GM12878 (cell line): ENCODE measurements around the gene OR2A12. TPM values are rescaled to one million over a fixed set of nuclear protein-coding genes. Genes with fewer than 3 reads are reported as not detected.

ENCODE experiments used
- ATAC-seq: fragments of 200-7000 bp; cut with Tn5 transposase; 3 replicates; pipeline ENCODE4 v1.9.1; 2020; ENCODE audit warnings: mild to moderate bottlenecking, moderate library complexity
- BruUV-seq: library from RNA; stranded (reverse); fragments of 400-500 nt; replicated peaks from 2 replicates; lab custom pipeline; 2021; lab: Mats Ljungman, UMichigan
- CTCF ChIA-PET: fragments of 300-600 bp; sonication (Branson Sonifier 250); formaldehyde crosslinking; extraction: SDS; loops from one replicate; lab custom pipeline; 2021; ENCODE audit warnings: inconsistent platforms; lab: Yijun Ruan, JAX
- POLR2A ChIA-PET: fragments of 350-600 bp; formaldehyde crosslinking; extraction: SDS; loops from one replicate; lab custom pipeline; 2021; ENCODE audit warnings: inconsistent platforms; lab: Charles Lee
- RAD21 ChIA-PET: fragments of 300-600 bp; sonication (Branson Sonifier 250); formaldehyde crosslinking; loops from one replicate; lab custom pipeline; 2023; ENCODE audit warnings: antibody characterized with exemption; ENCODE audit not compliant: unreplicated experiment; lab: Charles Lee
- SMC1A ChIA-PET: fragments of 300-600 bp; sonication (Branson Sonifier 250); formaldehyde crosslinking; loops from one replicate; lab custom pipeline; 2023; ENCODE audit not compliant: unreplicated experiment, uncharacterized antibody; lab: Charles Lee
- DNase-seq: peaks from one replicate; pipeline ENCODE4 v3.0.0-alpha.2; 2011; ENCODE audit warnings: low read depth, low spot score
- FAIRE-seq: peaks from 3 replicates; lab custom pipeline; 2011; peaks lifted over from hg19 to GRCh38; lab: Jason Lieb, UNC
- H2AFZ ChIP-seq: 2 replicates; pipeline ENCODE4 v1.6.0; 2011; ENCODE audit warnings: low read depth, low read length, control low read depth; ENCODE audit not compliant: control insufficient read depth
- H3K27ac ChIP-seq: 2 replicates; pipeline ENCODE4 v1.5.1; 2011; ENCODE audit warnings: control low read depth; ENCODE audit not compliant: control insufficient read depth, insufficient read depth
- H3K27me3 ChIP-seq, 2 experiments: replicated peaks in 1 of 2; 2 replicates each; pipeline versions ENCODE4 v1.6.0 to v1.6.1; 2011; ENCODE audit warnings: low read length in 1 of 2; ENCODE audit not compliant: control insufficient read depth in 2 of 2, insufficient read depth in 2 of 2
- H3K36me3 ChIP-seq, 2 experiments: 2 replicates each; pipeline ENCODE4 v1.5.1; 2011; ENCODE audit warnings: low read length in 1 of 2; ENCODE audit not compliant: control insufficient read depth in 2 of 2, insufficient read depth in 2 of 2
- H3K4me1 ChIP-seq: 2 replicates; pipeline ENCODE4 v1.6.1; 2011; ENCODE audit warnings: mild to moderate bottlenecking, low read length, moderate library complexity, mixed read lengths; ENCODE audit not compliant: control insufficient read depth, insufficient read depth
- H3K4me2 ChIP-seq: 2 replicates; pipeline ENCODE4 v1.6.0; 2011; ENCODE audit warnings: control low read depth; ENCODE audit not compliant: control insufficient read depth, insufficient read depth
- H3K4me3 ChIP-seq: fragments of 200-600 bp; sonication (generic); 2 replicates; pipeline ENCODE4 v1.5.1; 2016
- H3K79me2 ChIP-seq: 2 replicates; pipeline ENCODE4 v1.6.0; 2011; ENCODE audit warnings: low read length; ENCODE audit not compliant: control insufficient read depth, insufficient read depth
- H3K9ac ChIP-seq: 2 replicates; pipeline ENCODE4 v1.8.0; 2011; ENCODE audit warnings: low read length, control low read depth, mixed read lengths; ENCODE audit not compliant: control insufficient read depth, insufficient read depth
- H3K9me3 ChIP-seq: replicated peaks from 3 replicates; pipeline ENCODE4 v1.5.1; 2011; ENCODE audit warnings: mild to moderate bottlenecking, low read length; ENCODE audit not compliant: control insufficient read depth, insufficient read depth
- H4K20me1 ChIP-seq: 2 replicates; pipeline ENCODE4 v1.6.0; 2011; ENCODE audit not compliant: control insufficient read depth, insufficient read depth
- CREM ChIP-seq: IDR thresholded peaks from 2 replicates; pipeline ENCODE4 v1.6.1; 2014; ENCODE audit warnings: antibody characterized with exemption, low read depth
- GATAD2B ChIP-seq: fragments of 450-650 bp; conservative IDR thresholded peaks from 2 replicates; pipeline ENCODE4 v1.6.1; 2017; ENCODE audit warnings: low read depth, mild to moderate bottlenecking, moderate library complexity
- KDM1A ChIP-seq: fragments of 200-600 bp; sonication (generic); IDR thresholded peaks from 2 replicates; pipeline ENCODE4 v1.6.1; 2016; ENCODE audit warnings: borderline replicate concordance
- LARP7 ChIP-seq: fragments of 450-650 bp; IDR thresholded peaks from 2 replicates; pipeline ENCODE4 v1.6.1; 2017; ENCODE audit warnings: mild to moderate bottlenecking
- SIX5 ChIP-seq: IDR thresholded peaks from 2 replicates; pipeline ENCODE4 v1.6.1; 2011; ENCODE audit warnings: mild to moderate bottlenecking, low read depth, low read length, moderate library complexity; ENCODE audit not compliant: severe bottlenecking
- TBL1XR1 ChIP-seq: IDR thresholded peaks from 2 replicates; pipeline ENCODE4 v1.6.1; 2012; ENCODE audit warnings: low read depth, low read length, improper control_type of control experiment
- WRNIP1 ChIP-seq: IDR thresholded peaks from 2 replicates; pipeline ENCODE4 v1.6.1; 2011; ENCODE audit warnings: low read depth, low read length, improper control_type of control experiment, borderline replicate concordance
- ZNF622 ChIP-seq: fragments of 450-650 bp; IDR thresholded peaks from 2 replicates; pipeline ENCODE4 v1.6.1; 2017; ENCODE audit warnings: mild to moderate bottlenecking, inconsistent platforms
- WGBS: methylation state at CpG from one replicate; pipeline ENCODE4 v1.1.6; 2016; ENCODE audit warnings: low lambda C conversion rate; ENCODE audit not compliant: insufficient replicate concordance, insufficient coverage; ENCODE audit errors: missing lambda C conversion rate; 5-methylcytosine and 5-hydroxymethylcytosine counted together
- in situ Hi-C: fragments of 300-500 bp; cut with MboI; formaldehyde crosslinking; loops from 9 replicates; pipeline ENCODE4 v1.14.3; 2018; ENCODE audit warnings: mixed read lengths
- intact Hi-C: fragments of 100-400 bp; cut with micrococcal nuclease; formaldehyde crosslinking; loops from one replicate; pipeline ENCODE4 v1.14.2; 2022; ENCODE audit not compliant: unreplicated experiment
- polyA plus RNA-seq, 11 experiments: library from polyadenylated mRNA; depleted of rRNA in 4 of 11; unstranded in 6 of 11; stranded (reverse) in 5 of 11; fragments of >200 nt; fragmentation: Nextera tagmentation in 4 of 11; fragmentation: Illumina TruSeq in 1 of 11; extraction: Ambion mirVana in 4 of 11; extraction: Trizol in 1 of 11; gene quantifications; 1 replicate in 1 of 11; 2 replicates in 10 of 11; pipeline versions ENCODE4 v1.2.1 to v1.2.3, GENCODE V29; 2011 to 2016; ENCODE audit warnings: inconsistent platforms in 2 of 11, missing spikeins in 2 of 11, low read depth in 1 of 11
- total RNA-seq, 4 experiments: library from RNA; depleted of rRNA in 3 of 4; stranded (reverse); fragments of >200 nt in 3 of 4; fragmentation: Illumina TruSeq in 1 of 4; extraction: Trizol in 1 of 4; gene quantifications; 2 replicates each; pipeline versions ENCODE4 v1.2.1 to v1.2.3, GENCODE V29; 2013 to 2021
- TF ChIP-seq, protein P1 (sequence below): fragments of 450-650 bp; IDR thresholded peaks from 2 replicates; pipeline ENCODE4 v1.6.1; 2017; ENCODE audit warnings: low read depth, mild to moderate bottlenecking, moderate library complexity
- TF ChIP-seq, protein P2 (sequence below): IDR thresholded peaks from 2 replicates; pipeline ENCODE4 v1.6.1; 2012; ENCODE audit warnings: improper control_type of control experiment, low read depth, low read length; ENCODE audit not compliant: insufficient replicate concordance
- TF ChIP-seq, protein P3 (sequence below): fragments of 450-650 bp; IDR thresholded peaks from 2 replicates; pipeline ENCODE4 v1.6.1; 2016; ENCODE audit warnings: mild to moderate bottlenecking, moderate library complexity, borderline replicate concordance
- TF ChIP-seq, protein P4 (sequence below): fragments of 450-650 bp; IDR thresholded peaks from 2 replicates; pipeline ENCODE4 v1.6.1; 2017; ENCODE audit warnings: mild to moderate bottlenecking, low read depth, inconsistent platforms; ENCODE audit not compliant: poor library complexity, severe bottlenecking

Gene OR2A12
- total and polyA plus RNA-seq, 10 of the 15 experiments (the other 5 are each of a cell fraction or from before 2014, with no cell fraction given) = not detected

DNA sequence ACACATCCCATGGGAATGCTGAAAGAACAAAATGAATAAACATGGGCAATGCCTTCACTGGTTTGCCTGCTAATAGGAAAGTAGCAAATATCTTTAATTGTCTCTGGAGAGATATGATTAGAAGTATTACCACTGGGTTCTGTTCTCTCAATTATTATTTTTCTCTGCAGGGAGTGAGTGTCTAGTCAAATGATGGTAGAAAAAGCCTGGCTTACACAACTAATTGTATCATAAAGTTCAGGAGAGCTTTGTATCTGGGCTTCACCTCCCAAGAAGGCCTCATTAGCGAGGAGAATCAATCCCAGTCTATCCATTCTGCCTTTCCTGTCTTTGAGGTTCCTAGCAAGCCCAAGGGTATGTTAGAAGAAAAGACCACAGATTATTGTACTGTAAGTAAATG lies 36.8 kb downstream of the OR2A12 start, which contains the start of gene OR2A14:
Gene OR2A14, plus strand, starts transcription at position 301 of the 400 bp plus-strand sequence. CDS start 5,937 bp downstream, outside the sequence.
- intact Hi-C loops = loop anchor here (10.0 kb wide), 1 partner anchor 878 kb away; no protein-coding TSS in a partner anchor
- TF ChIP-seq GATAD2B (no peak), ZNF622 (no peak), CREM (no peak), KDM1A (no peak), SIX5 (no peak), WRNIP1 (no peak), LARP7 (no peak), TBL1XR1 (no peak)
- TF ChIP-seq, protein P1, sequence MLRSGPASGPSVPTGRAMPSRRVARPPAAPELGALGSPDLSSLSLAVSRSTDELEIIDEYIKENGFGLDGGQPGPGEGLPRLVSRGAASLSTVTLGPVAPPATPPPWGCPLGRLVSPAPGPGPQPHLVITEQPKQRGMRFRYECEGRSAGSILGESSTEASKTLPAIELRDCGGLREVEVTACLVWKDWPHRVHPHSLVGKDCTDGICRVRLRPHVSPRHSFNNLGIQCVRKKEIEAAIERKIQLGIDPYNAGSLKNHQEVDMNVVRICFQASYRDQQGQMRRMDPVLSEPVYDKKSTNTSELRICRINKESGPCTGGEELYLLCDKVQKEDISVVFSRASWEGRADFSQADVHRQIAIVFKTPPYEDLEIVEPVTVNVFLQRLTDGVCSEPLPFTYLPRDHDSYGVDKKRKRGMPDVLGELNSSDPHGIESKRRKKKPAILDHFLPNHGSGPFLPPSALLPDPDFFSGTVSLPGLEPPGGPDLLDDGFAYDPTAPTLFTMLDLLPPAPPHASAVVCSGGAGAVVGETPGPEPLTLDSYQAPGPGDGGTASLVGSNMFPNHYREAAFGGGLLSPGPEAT = no peak
- TF ChIP-seq, protein P2, sequence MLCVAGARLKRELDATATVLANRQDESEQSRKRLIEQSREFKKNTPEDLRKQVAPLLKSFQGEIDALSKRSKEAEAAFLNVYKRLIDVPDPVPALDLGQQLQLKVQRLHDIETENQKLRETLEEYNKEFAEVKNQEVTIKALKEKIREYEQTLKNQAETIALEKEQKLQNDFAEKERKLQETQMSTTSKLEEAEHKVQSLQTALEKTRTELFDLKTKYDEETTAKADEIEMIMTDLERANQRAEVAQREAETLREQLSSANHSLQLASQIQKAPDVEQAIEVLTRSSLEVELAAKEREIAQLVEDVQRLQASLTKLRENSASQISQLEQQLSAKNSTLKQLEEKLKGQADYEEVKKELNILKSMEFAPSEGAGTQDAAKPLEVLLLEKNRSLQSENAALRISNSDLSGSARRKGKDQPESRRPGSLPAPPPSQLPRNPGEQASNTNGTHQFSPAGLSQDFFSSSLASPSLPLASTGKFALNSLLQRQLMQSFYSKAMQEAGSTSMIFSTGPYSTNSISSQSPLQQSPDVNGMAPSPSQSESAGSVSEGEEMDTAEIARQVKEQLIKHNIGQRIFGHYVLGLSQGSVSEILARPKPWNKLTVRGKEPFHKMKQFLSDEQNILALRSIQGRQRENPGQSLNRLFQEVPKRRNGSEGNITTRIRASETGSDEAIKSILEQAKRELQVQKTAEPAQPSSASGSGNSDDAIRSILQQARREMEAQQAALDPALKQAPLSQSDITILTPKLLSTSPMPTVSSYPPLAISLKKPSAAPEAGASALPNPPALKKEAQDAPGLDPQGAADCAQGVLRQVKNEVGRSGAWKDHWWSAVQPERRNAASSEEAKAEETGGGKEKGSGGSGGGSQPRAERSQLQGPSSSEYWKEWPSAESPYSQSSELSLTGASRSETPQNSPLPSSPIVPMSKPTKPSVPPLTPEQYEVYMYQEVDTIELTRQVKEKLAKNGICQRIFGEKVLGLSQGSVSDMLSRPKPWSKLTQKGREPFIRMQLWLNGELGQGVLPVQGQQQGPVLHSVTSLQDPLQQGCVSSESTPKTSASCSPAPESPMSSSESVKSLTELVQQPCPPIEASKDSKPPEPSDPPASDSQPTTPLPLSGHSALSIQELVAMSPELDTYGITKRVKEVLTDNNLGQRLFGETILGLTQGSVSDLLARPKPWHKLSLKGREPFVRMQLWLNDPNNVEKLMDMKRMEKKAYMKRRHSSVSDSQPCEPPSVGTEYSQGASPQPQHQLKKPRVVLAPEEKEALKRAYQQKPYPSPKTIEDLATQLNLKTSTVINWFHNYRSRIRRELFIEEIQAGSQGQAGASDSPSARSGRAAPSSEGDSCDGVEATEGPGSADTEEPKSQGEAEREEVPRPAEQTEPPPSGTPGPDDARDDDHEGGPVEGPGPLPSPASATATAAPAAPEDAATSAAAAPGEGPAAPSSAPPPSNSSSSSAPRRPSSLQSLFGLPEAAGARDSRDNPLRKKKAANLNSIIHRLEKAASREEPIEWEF = no peak
- TF ChIP-seq, protein P3, sequence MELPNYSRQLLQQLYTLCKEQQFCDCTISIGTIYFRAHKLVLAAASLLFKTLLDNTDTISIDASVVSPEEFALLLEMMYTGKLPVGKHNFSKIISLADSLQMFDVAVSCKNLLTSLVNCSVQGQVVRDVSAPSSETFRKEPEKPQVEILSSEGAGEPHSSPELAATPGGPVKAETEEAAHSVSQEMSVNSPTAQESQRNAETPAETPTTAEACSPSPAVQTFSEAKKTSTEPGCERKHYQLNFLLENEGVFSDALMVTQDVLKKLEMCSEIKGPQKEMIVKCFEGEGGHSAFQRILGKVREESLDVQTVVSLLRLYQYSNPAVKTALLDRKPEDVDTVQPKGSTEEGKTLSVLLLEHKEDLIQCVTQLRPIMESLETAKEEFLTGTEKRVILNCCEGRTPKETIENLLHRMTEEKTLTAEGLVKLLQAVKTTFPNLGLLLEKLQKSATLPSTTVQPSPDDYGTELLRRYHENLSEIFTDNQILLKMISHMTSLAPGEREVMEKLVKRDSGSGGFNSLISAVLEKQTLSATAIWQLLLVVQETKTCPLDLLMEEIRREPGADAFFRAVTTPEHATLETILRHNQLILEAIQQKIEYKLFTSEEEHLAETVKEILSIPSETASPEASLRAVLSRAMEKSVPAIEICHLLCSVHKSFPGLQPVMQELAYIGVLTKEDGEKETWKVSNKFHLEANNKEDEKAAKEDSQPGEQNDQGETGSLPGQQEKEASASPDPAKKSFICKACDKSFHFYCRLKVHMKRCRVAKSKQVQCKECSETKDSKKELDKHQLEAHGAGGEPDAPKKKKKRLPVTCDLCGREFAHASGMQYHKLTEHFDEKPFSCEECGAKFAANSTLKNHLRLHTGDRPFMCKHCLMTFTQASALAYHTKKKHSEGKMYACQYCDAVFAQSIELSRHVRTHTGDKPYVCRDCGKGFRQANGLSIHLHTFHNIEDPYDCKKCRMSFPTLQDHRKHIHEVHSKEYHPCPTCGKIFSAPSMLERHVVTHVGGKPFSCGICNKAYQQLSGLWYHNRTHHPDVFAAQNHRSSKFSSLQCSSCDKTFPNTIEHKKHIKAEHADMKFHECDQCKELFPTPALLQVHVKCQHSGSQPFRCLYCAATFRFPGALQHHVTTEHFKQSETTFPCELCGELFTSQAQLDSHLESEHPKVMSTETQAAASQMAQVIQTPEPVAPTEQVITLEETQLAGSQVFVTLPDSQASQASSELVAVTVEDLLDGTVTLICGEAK = no peak
- TF ChIP-seq, protein P4, sequence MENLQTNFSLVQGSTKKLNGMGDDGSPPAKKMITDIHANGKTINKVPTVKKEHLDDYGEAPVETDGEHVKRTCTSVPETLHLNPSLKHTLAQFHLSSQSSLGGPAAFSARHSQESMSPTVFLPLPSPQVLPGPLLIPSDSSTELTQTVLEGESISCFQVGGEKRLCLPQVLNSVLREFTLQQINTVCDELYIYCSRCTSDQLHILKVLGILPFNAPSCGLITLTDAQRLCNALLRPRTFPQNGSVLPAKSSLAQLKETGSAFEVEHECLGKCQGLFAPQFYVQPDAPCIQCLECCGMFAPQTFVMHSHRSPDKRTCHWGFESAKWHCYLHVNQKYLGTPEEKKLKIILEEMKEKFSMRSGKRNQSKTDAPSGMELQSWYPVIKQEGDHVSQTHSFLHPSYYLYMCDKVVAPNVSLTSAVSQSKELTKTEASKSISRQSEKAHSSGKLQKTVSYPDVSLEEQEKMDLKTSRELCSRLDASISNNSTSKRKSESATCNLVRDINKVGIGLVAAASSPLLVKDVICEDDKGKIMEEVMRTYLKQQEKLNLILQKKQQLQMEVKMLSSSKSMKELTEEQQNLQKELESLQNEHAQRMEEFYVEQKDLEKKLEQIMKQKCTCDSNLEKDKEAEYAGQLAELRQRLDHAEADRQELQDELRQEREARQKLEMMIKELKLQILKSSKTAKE = no peak

More for the DNA sequence above, 36.8 kb downstream of the OR2A12 start, which contains the start of gene OR2A14:
- Histone ChIP-seq H3K4me3 (no peak within 1 kb of the TSS), H3K27ac (no peak within 1 kb of the TSS), H3K79me2 (no peaks in the 10 kb centered on the region), H3K9me3 (no peaks in the 10 kb centered on the region), H3K9ac (no peak within 1 kb of the TSS), H3K4me1 (no peaks in the 10 kb centered on the region), H2AFZ (no peak within 1 kb of the TSS), H3K36me3 (no peaks in the 10 kb centered on the region), H3K27me3 (no peaks in the 10 kb centered on the region), H4K20me1 (no peaks in the 10 kb centered on the region), H3K4me2 (no peak within 1 kb of the TSS)
- FAIRE-seq (no peak), DNase-seq (no peak), ATAC-seq (no peak)
- BruUV-seq = no TSS peak
- RAD21 ChIA-PET = no interaction called here
- 0% methylated on average over 1 of the region's 1 CpG for WGBS
- POLR2A ChIA-PET = no interaction called here
- CTCF ChIA-PET = no interaction called here
- in situ Hi-C loops = no loop called here
- SMC1A ChIA-PET = no interaction called here
